ENCODE measurements around the gene WDR5.

DNA sequence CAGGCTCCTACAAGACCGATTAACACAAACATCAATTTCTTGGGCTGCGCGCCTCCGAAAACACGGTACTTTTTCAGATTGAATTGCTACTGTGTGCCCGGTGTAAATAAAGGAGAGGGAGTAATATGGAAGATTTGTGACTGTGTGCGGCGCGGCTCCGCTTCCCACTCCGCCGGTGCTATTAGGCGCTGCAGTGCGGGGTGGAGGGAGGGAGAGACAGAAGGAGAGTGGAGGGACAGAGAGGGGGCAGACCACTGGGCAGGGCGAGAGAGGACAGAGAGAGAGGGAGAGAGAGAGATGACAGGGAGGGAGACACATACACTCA, 53.2 kb downstream of the WDR5 start:
- TF ChIP-seq, protein P1, sequence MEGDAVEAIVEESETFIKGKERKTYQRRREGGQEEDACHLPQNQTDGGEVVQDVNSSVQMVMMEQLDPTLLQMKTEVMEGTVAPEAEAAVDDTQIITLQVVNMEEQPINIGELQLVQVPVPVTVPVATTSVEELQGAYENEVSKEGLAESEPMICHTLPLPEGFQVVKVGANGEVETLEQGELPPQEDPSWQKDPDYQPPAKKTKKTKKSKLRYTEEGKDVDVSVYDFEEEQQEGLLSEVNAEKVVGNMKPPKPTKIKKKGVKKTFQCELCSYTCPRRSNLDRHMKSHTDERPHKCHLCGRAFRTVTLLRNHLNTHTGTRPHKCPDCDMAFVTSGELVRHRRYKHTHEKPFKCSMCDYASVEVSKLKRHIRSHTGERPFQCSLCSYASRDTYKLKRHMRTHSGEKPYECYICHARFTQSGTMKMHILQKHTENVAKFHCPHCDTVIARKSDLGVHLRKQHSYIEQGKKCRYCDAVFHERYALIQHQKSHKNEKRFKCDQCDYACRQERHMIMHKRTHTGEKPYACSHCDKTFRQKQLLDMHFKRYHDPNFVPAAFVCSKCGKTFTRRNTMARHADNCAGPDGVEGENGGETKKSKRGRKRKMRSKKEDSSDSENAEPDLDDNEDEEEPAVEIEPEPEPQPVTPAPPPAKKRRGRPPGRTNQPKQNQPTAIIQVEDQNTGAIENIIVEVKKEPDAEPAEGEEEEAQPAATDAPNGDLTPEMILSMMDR (conservative IDR thresholded peaks at IDR 0.05; ENCODE audit: low read depth, low read length), result no peak
- no peak for TF ChIP-seq EZH2 (IDR thresholded peaks at IDR 0.05; ENCODE audit: low read length, unreplicated experiment)
